ENCODE data around the gene PSEN2. TPM values are rescaled to one million over a fixed set of nuclear protein-coding genes. Genes with fewer than 3 reads are reported as not detected.

The PSEN2 gene
- polyA plus RNA-seq, 1 donor (not counting 4 experiments of a cell fraction or from before 2014, with no cell fraction given): 9.5 TPM

- dilution Hi-C loops (cut with MboI; ENCODE audit: extremely low pct_ligation_motif_present, low sequenced_read_pairs): no loop called here
- Histone ChIP-seq H3K27ac (ENCODE audit: control insufficient read depth, insufficient read depth, low read length) (no peak overlapping the region), H2AFZ (ENCODE audit: control insufficient read depth, low read length) (no peak overlapping the region), H3K9ac (ENCODE audit: control insufficient read depth, extremely low read depth, insufficient read depth, low read length) (no peak overlapping the region), H3K4me1 (ENCODE audit: control insufficient read depth, extremely low read depth, insufficient read depth, low read length) (peaks cover 9% of the 10 kb centered on the region), H4K20me1 (ENCODE audit: control insufficient read depth, extremely low read depth, insufficient read depth, low read length) (no peaks in the 10 kb centered on the region), H3K27me3 (ENCODE audit: control insufficient read depth, extremely low read depth, insufficient read depth, low read length) (no peaks in the 10 kb centered on the region), H3K79me2 (ENCODE audit: control insufficient read depth, insufficient read depth, low read length) (no peaks in the 10 kb centered on the region), H3K4me3 (ENCODE audit: control insufficient read depth in 2 of 3, extremely low read depth in 1 of 3, insufficient read depth in 2 of 3, low read depth in 1 of 3, low read length in 3 of 3) (no peak overlapping the region), H3K4me2 (ENCODE audit: control insufficient read depth, extremely low read depth, insufficient read depth, low read depth, low read length) (no peak overlapping the region), H3K36me3 (ENCODE audit: control insufficient read depth in 2 of 2, extremely low read depth in 1 of 2, insufficient read depth in 2 of 2, low read length in 2 of 2) (no peaks in the 10 kb centered on the region), H3K9me1 (ENCODE audit: control insufficient read depth, extremely low read depth, insufficient read depth, low read length) (no peaks in the 10 kb centered on the region), H3K9me3 (ENCODE audit: control insufficient read depth, low read depth, low read length) (no peaks in the 10 kb centered on the region)
- DNase-seq (ENCODE audit: low read depth, low spot score): no peak
- TF ChIP-seq CTCF (optimal IDR thresholded peaks at IDR 0.05 in 1 of 3, IDR thresholded peaks at IDR 0.05 in 1 of 3, conservative IDR thresholded peaks at IDR 0.05 in 1 of 3; ENCODE audit: extremely low read depth in 1 of 3, insufficient read depth in 2 of 3, low read length in 3 of 3) (no peak), EZH2 (IDR thresholded peaks at IDR 0.05; ENCODE audit: low read length) (no peak)
- FAIRE-seq: no peak
Measured at GRCh38 chr1:226821719-226822085, 48.7 kb upstream of the PSEN2 start.

- H3K27ac ChIP-seq (ENCODE audit: control insufficient read depth, insufficient read depth, low read length): no peak overlapping the region
- peaks cover 16% of the 10 kb centered on the region for H3K4me1 ChIP-seq (ENCODE audit: control insufficient read depth, extremely low read depth, insufficient read depth, low read length)
- TF ChIP-seq EZH2 (IDR thresholded peaks at IDR 0.05; ENCODE audit: low read length) (no peak), CTCF (optimal IDR thresholded peaks at IDR 0.05 in 1 of 3, IDR thresholded peaks at IDR 0.05 in 1 of 3, conservative IDR thresholded peaks at IDR 0.05 in 1 of 3; ENCODE audit: extremely low read depth in 1 of 3, insufficient read depth in 2 of 3, low read length in 3 of 3) (no peak)
- H3K36me3 ChIP-seq (ENCODE audit: control insufficient read depth in 2 of 2, extremely low read depth in 1 of 2, insufficient read depth in 2 of 2, low read length in 2 of 2): no peaks in the 10 kb centered on the region
- DNase-seq (ENCODE audit: low read depth, low spot score) (no peak), FAIRE-seq (no peak)
- H3K27me3 ChIP-seq (ENCODE audit: control insufficient read depth, extremely low read depth, insufficient read depth, low read length): no peaks in the 10 kb centered on the region
- no peak overlapping the region for H3K4me2 ChIP-seq (ENCODE audit: control insufficient read depth, extremely low read depth, insufficient read depth, low read depth, low read length)
- H3K9me3 ChIP-seq (ENCODE audit: control insufficient read depth, low read depth, low read length): no peaks in the 10 kb centered on the region
- H3K9ac ChIP-seq (ENCODE audit: control insufficient read depth, extremely low read depth, insufficient read depth, low read length): no peak overlapping the region
- no peaks in the 10 kb centered on the region for H3K9me1 ChIP-seq (ENCODE audit: control insufficient read depth, extremely low read depth, insufficient read depth, low read length)
- dilution Hi-C loops (cut with MboI; ENCODE audit: extremely low pct_ligation_motif_present, low sequenced_read_pairs): no loop called here
- no peaks in the 10 kb centered on the region for H3K79me2 ChIP-seq (ENCODE audit: control insufficient read depth, insufficient read depth, low read length)
- H3K4me3 ChIP-seq (ENCODE audit: control insufficient read depth in 2 of 3, extremely low read depth in 1 of 3, insufficient read depth in 2 of 3, low read depth in 1 of 3, low read length in 3 of 3): no peak overlapping the region
- H2AFZ ChIP-seq (ENCODE audit: control insufficient read depth, low read length): no peak overlapping the region
- no peaks in the 10 kb centered on the region for H4K20me1 ChIP-seq (ENCODE audit: control insufficient read depth, extremely low read depth, insufficient read depth, low read length)
Measured at GRCh38 chr1:226823643-226824042, 46.8 kb upstream of the PSEN2 start.
